GM21528 (cell line): ENCODE results near the gene HOXA11.

Source experiments
- ATAC-seq: cut with Tn5 transposase; IDR thresholded peaks from one replicate; pipeline ENCODE4 v1.9.1; 2021; ENCODE audit warnings: mild to moderate bottlenecking, moderate library complexity; ENCODE audit not compliant: unreplicated experiment, low FRiP score

HOXA11 gene

DNA sequence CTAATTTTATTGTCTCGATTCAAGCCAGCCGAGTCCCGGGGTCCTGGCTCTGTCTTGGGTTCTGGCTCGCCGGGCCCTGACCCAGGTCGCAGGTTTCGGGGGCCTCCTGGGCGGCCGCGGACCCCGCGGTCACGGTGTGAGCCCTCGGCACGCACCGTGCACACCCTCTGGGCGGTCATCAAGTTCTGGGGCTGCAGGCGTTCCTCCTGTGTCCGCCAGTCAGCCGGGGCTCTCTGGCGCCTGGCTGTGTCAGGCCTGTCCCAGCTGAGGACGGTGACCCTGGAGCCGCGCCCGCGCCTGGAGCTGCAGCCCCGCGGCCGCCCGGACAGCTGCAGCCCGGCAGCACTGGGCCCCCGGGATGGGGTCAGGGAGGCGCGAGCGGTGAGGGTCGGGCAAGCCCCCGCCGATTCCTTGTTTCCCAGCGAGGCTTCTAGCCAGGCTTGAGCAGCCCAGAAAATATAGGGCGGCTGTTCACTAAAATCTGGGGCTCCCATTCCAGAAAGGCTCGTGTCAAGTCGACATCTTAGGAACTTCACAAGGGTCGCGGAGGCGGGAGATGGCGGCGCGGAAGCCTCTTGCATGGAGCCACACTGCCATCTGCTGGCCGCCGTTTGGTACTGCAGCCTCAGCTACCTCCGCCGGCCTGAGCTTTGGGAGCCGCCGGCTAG, 24.4 kb downstream of the HOXA11 start:
- ATAC-seq, result no peak

DNA sequence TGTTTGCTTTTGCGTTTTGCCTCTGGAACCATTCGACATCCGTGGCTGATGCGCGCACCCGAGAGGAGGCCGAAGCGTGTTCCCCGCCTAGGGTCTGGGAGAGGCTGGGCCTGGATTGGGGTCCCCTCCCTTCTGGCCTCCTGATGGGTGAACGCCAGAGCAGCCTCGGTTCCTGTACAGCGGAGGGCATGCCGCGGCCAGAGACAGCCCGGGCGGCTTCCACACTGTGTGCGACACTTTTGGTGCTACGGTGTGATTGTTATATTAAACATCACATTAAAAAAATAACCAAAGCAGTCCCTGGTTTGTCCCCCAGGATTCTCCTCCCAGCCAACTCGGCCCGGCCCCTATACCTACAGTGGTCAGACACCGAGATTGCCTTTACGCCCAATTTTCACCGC, 24.9 kb downstream of the HOXA11 start:
- ATAC-seq, result no peak

DNA sequence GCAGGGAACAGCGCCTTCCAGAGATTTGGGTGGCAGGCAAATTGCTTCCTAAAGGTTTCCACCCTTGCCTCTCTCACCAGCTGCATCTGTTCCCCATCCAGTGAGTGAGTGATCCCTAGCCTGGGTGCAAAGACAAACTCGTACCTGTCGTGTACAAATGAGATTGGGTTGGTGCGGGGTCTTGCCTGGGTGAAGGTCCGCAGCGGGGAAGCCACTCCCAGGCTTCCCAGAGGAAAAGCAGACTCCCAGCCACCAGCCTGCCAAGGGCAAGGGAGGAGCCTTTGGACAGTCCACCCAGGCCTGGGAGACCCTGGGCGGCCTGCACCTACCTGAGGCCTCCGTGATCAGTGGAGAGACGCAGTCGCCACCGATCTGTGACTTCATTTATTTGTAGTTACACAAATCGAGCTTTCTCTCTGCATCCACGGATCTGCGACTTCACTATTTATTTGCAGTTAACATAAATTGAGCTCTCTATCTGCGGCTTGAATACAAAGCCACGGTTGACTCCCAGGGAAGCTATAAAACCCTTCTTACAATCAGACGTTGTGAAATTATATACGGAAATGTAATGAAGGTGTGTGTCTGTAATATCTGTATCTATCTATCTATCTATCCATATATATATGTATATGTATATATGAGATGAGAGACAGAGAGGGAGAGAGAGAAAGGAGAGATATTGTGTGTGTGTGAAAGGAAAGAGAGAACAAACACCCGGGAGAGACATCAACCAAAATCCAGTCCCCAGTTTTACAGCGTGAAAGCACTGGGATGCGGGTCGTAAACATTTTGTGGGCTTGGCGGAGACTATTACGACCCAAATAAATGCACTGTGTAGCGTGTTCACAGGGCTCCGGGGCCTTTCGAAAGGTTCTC, 25.5 kb downstream of the HOXA11 start:
- ATAC-seq, result no peak

DNA sequence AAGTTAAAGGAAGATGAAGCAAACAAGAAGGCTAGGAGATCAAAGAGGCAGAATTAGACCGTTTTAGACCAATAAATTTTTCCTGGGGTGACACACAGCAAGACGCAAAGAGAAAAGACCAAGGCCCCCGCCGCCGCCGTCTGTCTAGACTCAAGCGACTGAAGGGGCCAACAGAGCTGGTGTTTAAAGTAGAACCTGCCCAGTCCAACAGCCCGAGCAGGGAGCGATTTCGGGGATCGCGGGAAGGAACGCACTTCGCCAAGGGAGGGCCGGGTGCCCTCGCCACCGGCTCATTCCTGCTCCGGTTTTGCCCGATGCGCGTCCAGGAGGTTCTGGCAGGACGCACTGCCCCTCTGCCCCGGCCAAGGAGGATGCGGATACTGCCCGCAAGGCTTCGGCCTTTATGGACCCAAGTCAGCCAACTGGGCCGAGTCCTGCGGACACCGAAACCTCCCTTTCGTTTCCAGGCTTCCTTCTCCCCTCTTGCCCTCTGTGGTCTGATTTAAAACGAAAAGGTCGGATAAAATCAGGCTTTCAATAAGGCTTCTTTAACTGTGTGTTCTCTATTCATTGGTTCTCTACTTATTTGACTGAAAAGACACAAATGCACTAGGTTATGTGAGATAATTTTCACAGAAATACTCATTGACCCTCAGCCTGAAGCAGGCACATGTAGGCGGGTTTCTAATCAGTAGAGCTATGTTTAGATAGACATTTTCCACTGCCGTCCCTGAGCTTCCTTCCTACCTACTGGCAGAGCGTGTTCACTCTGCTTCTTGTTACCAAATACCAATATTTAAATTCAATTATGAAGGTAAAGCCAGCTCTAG, 26.4 kb downstream of the HOXA11 start:
- no peak for ATAC-seq

DNA sequence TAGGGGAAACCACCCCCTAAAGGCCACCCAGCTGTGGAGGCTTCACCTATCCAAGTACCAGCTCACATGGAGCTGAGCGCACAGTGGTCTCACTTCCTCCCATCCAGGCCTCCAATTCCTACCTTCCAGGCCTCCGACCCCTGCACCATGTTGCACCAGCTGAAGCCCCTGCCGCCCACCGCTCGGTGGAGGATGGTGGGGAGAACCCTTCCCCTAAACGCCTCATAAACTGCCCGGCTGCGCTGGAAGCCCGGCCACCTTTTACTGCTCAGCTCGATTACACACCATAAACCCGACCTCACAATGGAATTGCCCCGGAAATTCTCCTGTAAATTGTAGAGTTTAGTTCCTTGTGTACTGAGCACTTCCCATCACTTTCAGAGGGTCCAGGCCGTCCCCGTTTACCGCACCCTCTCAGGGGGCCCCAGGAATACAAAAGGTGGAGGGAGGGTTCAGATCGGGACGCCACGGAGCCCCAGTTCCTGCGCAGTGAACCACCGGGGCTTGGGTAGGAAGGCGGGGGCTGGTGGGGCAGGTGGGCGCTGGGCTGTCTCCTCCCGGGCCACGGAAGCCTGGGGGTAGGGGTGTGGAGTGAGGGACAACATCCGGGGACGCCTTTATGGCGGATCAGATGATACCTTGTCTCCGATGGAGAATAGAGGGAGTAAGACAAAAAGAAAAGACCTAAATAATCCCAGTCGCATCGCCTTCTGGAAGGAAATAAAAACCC, 27.2 kb downstream of the HOXA11 start:
- no peak for ATAC-seq

DNA sequence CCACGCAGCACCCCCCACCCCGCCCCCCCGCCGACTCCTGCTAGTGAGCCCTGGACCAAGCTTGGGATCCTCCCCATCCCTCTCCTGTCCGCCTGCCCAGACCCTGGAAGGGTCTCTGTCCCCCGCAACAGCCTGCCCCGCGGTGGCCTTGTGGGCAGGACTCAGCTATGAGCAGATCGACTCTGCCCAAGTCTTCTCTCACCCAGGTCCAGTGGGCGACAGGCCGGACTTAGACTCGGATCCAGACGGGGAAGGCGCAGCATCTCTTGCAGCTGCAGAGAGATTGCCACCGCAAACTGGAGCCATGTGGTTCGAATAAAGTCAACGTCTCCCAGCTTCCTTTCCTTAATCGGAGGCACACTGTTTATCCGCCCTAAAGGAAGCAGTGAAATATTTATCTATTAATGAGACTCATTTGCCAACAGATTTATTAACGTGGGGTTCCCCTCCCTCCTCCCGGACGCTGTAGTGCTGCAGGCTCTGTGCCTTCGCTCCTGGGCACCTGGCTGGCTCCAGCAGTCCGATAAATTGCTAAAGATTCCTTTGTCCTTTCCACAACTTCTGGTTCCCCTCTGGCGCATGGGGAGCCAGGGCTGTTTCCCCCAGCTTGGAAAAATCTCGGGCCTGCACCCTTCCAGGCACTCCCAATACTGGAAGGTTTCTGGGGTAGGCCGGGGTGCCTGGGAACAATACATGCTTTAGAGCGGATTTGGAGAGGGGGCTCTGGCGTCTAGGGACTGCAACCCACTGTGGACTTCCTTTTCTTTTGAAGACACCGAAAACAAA, 27.9 kb downstream of the HOXA11 start:
- no peak for ATAC-seq

DNA sequence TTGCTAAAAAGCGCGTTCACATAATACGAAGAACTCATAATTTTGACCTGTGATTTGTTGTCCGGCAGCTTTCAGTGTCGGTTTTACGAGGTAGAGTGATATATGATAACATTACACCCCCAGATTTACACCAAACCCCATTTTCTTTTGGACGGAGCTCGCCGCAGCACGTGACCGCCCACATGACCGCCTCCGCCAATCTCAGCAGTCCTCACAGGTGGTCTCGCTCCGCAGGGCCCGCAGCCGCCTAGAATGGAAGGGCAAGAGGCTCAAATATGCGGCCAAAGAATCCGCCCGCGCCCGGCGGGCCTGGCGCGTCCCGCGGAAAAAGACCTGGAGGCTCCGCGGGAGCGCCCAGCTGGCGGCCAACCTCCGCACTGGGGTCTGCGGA, 28.5 kb downstream of the HOXA11 start, which contains the start of gene HOXA7:
TSS of gene HOXA7 (minus strand) at position 168 of the 391 bp plus-strand sequence. CDS start at position 38, 130 bp downstream.
- ATAC-seq, result no peak

DNA sequence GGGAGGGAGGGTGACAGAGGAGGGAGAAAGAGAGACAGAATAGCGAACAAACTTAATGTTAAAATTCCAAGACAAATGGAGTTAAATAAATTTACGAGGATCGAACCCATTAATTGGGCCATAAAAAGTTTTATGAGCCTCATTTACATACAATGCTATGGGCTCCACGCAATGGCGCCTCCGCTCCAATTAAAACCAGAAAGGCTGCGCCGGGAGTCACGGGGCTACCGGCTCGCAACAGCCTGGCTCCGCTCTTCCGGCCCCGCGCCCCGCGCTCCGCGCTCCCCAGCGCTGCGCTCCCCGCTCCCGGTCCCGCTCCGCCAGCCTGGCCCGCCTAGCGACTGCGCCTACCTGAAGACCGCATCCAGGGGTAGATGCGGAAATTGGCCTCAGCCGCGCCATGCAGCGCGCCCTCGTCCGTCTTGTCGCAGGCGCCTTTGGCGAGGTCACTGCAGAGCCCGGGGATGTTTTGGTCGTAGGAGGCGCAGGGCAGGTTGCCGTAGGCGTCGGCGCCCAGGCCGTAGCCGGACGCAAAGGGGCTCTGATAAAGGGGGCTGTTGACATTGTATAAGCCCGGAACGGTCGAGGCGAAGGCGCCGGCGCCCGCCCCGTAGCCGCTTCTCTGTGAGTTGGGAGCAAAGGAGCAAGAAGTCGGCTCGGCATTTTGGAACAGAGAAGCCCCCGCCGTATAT, 29.1 kb downstream of the HOXA11 start:
- ATAC-seq, result no peak

DNA sequence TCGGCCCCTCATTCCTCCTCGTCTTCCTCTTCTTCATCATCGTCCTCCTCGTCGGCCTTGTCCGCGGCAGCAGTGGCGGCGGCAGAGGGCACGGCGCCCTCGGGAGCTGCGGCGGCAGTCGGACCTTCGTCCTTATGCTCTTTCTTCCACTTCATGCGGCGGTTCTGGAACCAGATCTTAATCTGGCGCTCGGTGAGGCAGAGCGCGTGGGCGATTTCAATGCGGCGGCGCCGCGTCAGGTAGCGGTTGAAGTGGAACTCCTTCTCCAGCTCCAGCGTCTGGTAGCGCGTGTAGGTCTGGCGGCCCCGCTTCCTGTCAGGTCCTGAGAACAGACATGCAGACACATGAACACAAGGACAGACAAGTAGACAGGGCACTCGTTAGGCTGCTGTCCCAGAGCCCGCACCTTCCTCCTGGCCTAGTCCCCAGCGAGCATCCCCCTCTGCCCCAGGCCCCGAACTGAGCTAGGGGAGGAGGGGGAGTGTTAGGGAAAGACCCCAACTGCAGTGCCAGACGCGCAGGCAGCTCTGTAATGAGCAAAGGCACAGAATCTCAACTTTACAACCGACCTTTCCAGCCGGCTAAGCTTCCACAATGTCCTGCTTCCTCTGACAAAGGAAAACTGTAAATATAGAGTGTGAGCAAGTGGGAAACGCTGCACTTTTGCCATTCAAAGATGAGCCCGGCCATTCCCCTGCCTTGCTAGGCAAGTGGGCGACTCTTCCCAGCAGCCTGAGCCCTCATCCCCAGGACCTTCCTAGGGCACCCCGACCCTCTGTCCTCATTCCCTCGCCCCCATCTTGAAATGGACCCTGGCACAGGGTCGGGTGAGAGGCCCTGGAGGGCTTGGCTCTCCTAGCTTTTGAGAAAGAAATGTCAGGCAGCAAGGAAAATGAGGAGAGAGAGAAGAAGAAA, 29.9 kb downstream of the HOXA11 start:
- ATAC-seq, result no peak

DNA sequence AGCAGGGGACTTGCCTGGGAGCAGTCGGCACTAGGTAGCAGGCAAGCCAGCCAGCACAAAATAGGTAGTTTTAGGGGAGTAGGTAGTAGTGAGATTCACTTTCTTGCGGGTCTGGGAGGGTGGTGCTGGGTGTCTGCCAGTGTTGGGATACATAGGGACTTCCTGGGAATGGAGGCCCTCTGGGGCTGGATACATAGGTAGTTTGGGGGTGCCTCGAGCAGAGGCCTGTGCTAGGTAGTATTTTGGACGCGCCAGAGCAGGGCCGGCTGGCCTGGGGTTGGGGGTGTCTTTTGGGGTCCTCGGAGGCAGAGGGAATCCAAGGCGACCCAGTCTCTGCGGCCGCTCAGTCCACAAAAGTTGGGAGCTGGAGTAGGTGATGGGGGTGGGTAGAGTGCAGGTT, 30.7 kb downstream of the HOXA11 start:
- ATAC-seq, result no peak

DNA sequence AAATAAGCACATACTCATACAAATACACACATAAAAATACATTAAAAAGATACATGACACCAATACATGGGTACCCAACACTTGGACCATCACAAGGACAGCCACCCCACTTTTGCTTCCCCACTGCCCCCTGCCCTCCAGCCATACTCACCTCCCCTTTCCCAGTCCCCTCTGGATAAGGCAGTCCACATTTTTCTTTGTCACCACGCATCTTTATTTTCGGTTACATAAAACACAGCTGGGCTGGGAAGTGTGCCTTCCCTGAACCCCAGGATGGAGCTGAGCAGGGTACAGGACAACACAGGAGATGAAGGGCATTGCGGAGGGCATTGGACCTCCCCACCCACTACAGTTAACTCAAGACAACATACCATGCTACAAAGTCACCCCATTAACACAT, 31.5 kb downstream of the HOXA11 start:
- ATAC-seq, result no peak

DNA sequence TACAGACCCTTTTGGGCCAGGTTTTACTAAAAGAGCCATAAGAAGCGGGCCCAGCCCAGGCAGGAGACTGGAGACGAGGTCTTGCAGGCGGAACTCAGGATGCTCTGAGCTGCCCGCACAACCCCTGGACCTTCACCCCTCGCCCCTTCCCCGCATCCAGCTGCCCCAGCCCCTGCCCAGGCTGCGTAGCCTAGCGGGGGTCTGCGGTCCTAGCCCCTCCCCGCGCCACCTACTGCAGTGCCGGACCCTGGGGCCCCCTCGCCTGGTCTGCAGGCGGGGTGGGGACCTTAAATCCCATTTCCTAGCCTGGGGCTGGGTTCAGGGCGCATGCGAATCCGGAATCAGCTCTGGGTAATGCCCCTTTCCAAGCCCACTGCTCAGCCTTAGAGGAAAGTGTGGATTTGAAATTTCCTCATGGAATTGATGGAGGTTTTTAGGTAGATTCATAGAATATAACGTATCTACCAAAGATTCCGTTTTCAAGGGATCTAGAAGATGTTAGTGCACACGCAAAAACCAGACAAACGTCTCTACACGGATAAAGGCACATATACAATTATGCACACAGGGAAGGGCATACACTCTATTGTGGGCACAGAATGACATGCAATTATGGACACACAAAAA, 32.1 kb downstream of the HOXA11 start:
- no peak for ATAC-seq

DNA sequence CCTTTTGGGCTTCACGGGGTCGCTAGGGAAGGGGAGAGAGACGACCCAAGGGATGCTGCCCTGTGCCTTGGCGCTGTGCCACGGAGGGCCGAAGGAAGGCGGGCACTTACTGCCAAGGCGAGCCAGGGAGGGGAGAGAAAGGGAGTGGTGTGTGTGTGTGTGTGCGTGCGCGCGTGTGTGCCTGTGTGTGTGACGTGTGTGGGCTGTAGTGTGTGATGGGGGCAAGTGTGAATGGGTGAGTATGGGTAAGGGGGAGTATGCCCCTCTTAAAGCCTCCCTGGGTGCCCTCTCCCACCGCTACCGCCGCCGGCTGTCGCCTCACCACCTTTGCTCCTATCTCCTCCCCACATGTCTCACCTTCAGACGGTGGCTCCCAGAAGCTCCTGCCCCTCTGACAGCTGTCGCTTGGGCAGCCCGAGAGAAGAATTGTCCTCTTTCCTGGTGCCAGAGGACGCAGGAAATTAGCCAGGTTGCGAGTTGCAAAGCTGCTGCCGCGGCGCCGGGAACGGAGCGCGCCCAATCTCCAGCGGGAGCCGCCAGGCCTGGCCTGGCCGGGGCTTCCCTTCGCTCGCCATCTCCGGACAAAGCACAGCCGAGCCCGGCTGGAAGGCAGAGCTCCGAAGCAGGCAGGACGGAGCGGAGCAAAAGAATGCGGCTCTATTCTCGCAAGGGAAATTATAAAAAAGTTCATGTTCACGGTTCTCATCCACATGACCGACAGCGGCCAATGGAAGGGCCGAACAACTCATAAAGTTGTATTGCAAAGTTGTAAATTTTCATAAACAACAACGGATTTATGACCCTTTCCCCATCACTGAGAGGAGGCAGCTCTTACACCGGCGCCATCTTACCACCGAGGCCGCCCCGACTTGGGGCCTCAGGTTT, 32.9 kb downstream of the HOXA11 start, which contains the start of gene HOXA3:
TSS of gene HOXA3 (minus strand) at position 653 of the 885 bp plus-strand sequence. CDS start 41,943 bp downstream, outside the sequence.
- ATAC-seq, result no peak

DNA sequence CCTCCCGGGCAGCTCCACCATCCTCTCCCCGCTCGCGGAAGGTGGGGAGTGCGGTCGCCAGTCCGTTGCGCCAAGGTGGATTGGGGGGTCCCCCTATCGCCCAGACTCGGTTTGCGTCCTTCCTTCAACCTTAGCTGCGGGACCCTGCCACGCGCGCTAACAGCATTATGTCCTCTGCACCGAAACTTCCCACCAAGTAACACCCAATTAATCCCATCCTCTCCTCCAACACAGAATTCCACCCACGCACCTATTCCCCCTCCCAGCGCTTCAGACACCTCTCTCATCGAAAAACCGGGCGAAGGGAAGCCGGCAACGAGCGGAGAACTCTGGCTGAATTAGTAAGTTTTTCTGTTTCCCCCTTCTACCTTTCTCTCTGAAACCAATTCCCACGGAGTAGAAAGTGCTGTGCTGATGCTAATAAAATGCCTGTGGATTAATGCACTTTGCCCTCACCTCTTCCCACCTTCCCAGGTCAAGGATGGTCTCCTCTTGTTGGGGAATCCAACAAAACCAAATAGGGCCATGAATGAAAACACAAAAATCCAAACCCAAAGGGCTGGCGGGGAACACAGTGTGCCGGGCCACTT, 33.6 kb downstream of the HOXA11 start:
- ATAC-seq, result no peak

DNA sequence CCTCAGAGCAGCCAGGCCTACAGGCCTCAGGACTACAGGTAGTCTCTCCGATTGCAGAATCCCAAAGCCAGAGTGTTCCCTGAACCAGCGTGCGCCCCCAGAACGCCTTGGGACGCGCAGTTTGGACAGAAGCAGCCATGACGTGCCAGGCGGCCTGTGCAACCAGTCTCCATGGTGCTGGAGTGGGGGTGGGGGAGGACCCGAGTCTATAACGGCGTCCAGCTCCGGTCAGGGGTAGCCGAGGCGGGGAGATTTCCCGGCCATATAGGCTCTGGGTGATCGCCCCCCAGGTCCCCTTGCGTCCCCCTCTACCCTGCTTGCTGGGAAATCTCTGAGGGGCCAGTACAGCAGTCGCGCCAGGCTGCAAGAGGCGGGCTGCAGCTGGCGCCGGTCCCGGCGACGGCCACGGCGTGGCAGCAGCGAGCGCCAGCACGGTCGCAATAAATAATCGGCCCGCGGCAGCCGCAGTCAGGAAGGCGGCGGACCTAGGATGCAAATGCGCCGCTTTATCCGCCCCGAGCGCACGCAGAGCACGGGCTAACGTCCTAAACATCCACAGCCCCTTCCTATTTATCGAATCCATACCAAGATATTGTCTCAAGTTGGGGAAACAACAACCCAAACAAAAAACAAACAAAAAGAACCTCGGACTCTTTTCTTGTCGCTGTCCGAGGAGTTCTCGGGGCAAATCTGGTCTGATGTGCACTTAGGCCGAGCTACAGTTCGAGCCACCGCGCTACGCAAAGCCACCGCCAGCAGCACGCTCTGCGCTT, 34.3 kb downstream of the HOXA11 start:
- no peak for ATAC-seq
